HL-60 (cell line): ENCODE measurements around the gene ELOVL2.

ENCODE experiments used
- DNase-seq, 2 experiments: peaks; one replicate each; pipeline ENCODE4 v3.0.0-alpha.2; 2010 to 2020; ENCODE audit warnings: low read depth in 1 of 2, low spot score in 1 of 2
- H3K27ac ChIP-seq: fragments of 250-450 bp; sonication (Bioruptor Pico); replicated peaks from 2 replicates; pipeline ENCODE4 v1.5.1; 2020; ENCODE audit warnings: mild to moderate bottlenecking, moderate library complexity
- H3K27me3 ChIP-seq: fragments of 250-450 bp; sonication (Bioruptor Pico); 2 replicates; pipeline ENCODE4 v1.5.1; 2021; ENCODE audit warnings: mild to moderate bottlenecking, moderate library complexity; ENCODE audit not compliant: insufficient read depth, poor library complexity, severe bottlenecking
- H3K4me3 ChIP-seq: replicated peaks from 2 replicates; pipeline ENCODE4 v1.5.1; 2011; ENCODE audit warnings: mild to moderate bottlenecking, control low read depth, low read length; ENCODE audit not compliant: insufficient read depth
- CTCF ChIP-seq: IDR thresholded peaks from one replicate; pipeline ENCODE4 v1.5.1; 2011; ENCODE audit warnings: low read length, control low read depth, inconsistent platforms; ENCODE audit not compliant: insufficient read depth
- GABPA ChIP-seq: IDR thresholded peaks from 2 replicates; pipeline ENCODE4 v1.6.1; 2012; ENCODE audit warnings: low read depth
- POLR2AphosphoS5 ChIP-seq: IDR thresholded peaks from 2 replicates; pipeline ENCODE4 v1.6.1; 2012; ENCODE audit warnings: low read depth
- SPI1 ChIP-seq: IDR thresholded peaks from 2 replicates; pipeline ENCODE4 v1.6.1; 2012; ENCODE audit warnings: low read depth, mild to moderate bottlenecking, borderline replicate concordance
- TF ChIP-seq, protein P1 (sequence below): IDR thresholded peaks from 2 replicates; pipeline ENCODE4 v1.6.1; 2012; ENCODE audit warnings: low read depth; ENCODE audit not compliant: insufficient replicate concordance

The ELOVL2 gene

DNA sequence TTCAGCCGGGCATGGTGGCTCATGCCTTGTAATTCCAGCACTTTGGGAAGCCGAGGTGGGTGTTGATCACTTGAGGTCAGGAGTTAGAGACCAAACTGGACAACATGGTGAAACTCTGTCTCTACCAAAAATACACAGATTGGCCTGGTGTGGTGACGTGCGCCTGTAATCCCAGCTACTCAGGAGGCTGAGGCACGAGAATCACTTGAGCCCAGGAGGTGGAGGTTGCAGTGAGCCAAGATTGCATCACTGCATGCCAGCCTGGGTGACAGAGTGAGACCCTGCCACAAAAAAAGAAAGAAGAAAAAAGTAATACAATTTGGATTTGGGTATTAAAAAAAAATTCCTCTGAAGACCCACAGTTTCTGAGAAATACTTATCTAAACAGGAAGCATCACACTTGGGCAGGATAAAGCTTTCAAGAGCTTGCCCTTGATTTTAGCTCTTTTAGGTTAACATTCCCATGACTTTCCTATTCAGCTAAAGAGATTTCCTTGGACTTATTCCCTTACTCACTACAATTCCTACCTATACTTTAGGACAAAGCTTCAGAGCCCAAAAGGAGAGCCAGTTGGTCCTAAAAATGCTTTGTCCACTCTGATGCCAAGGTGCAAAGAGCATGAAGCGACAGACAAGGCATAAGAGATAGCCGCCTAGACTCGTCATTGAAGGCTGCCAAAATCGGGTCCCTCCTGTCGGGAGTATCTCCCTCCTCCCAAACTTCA lies 1.9 kb downstream of the ELOVL2 start:
- Histone ChIP-seq H3K4me3 (no peak overlapping the region), H3K27ac (no peak overlapping the region), H3K27me3 (peaks cover 31% of the 10 kb centered on the region)
- DNase-seq: no peak
- TF ChIP-seq GABPA: no peak
- TF ChIP-seq, protein P1, sequence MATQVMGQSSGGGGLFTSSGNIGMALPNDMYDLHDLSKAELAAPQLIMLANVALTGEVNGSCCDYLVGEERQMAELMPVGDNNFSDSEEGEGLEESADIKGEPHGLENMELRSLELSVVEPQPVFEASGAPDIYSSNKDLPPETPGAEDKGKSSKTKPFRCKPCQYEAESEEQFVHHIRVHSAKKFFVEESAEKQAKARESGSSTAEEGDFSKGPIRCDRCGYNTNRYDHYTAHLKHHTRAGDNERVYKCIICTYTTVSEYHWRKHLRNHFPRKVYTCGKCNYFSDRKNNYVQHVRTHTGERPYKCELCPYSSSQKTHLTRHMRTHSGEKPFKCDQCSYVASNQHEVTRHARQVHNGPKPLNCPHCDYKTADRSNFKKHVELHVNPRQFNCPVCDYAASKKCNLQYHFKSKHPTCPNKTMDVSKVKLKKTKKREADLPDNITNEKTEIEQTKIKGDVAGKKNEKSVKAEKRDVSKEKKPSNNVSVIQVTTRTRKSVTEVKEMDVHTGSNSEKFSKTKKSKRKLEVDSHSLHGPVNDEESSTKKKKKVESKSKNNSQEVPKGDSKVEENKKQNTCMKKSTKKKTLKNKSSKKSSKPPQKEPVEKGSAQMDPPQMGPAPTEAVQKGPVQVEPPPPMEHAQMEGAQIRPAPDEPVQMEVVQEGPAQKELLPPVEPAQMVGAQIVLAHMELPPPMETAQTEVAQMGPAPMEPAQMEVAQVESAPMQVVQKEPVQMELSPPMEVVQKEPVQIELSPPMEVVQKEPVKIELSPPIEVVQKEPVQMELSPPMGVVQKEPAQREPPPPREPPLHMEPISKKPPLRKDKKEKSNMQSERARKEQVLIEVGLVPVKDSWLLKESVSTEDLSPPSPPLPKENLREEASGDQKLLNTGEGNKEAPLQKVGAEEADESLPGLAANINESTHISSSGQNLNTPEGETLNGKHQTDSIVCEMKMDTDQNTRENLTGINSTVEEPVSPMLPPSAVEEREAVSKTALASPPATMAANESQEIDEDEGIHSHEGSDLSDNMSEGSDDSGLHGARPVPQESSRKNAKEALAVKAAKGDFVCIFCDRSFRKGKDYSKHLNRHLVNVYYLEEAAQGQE: no peak
- no peak for TF ChIP-seq CTCF

GRCh38 chr6:11040134-11040533 lies 4.0 kb downstream of the ELOVL2 start:
- no peak for DNase-seq
- peaks cover 31% of the 10 kb centered on the region for H3K27me3 ChIP-seq
- H3K27ac ChIP-seq: no peak overlapping the region
- TF ChIP-seq GABPA: no peak
- no peak for TF ChIP-seq SPI1
- TF ChIP-seq CTCF: no peak
- TF ChIP-seq, protein P1: no peak
- no peak for TF ChIP-seq POLR2AphosphoS5
- H3K4me3 ChIP-seq: no peak overlapping the region

DNA sequence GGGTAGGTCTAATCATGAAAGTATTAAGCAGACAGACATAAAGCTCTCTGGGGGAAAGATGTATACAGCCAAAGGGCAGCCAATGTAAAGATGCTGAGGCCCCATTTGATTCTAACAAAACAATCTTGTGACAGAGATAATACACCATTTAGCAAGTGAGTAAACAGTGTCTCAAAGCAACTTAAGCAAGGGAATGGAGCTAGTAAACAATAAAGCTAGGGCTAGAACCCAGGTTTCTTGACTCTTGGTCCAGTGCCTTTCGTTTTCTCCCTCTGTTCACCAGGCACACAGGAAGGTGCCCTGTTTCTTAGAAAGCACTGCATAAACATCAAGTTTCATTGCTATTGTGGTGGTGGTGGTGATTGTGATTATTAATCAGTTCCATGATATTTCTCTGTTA lies 5.1 kb downstream of the ELOVL2 start:
- no peak for TF ChIP-seq SPI1
- TF ChIP-seq, protein P1: no peak
- no peak for TF ChIP-seq CTCF
- no peak for TF ChIP-seq GABPA
- TF ChIP-seq POLR2AphosphoS5: no peak
- Histone ChIP-seq H3K27me3 (peaks cover 31% of the 10 kb centered on the region), H3K4me3 (no peak overlapping the region), H3K27ac (no peak overlapping the region)
- DNase-seq: no peak
